VCaP (cell line): ENCODE data around the gene PEX26.

ENCODE experiments used
- H3K27ac ChIP-seq: fragments of 450-650 bp; 2 replicates; pipeline ENCODE4 v1.5.1; 2017
- TF ChIP-seq, protein P1 (sequence below): fragments of 450-650 bp; conservative IDR thresholded peaks from 2 replicates; pipeline ENCODE4 v1.5.1; 2017; ENCODE audit warnings: mild to moderate bottlenecking, moderate library complexity

Gene PEX26

DNA sequence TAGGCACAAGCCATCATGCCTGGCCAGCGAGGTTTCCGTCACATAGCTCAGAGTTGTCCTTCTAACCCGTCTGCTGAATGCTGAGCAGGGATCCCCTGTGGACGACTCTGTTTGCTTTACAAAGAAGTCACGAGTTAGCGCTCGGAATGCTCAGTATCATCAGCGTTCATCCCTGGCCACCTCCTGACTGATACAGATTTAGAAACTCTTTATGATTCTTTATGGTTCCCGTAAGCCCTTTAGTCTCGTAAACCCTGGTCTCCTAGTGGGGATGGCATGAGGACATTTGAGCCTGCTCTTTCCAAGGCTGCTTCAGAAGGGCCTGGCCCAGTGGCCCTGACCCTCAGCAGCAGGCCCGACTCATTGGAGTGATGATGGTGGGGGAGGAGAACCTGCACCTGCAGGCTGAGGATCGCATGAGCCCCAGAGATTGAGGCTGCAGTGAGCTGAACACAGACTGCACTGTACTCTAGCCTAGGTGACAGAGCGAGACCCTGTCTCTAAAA lies 9.6 kb downstream of the PEX26 start:
- H3K27ac ChIP-seq: no peak overlapping the region
- TF ChIP-seq, protein P1, sequence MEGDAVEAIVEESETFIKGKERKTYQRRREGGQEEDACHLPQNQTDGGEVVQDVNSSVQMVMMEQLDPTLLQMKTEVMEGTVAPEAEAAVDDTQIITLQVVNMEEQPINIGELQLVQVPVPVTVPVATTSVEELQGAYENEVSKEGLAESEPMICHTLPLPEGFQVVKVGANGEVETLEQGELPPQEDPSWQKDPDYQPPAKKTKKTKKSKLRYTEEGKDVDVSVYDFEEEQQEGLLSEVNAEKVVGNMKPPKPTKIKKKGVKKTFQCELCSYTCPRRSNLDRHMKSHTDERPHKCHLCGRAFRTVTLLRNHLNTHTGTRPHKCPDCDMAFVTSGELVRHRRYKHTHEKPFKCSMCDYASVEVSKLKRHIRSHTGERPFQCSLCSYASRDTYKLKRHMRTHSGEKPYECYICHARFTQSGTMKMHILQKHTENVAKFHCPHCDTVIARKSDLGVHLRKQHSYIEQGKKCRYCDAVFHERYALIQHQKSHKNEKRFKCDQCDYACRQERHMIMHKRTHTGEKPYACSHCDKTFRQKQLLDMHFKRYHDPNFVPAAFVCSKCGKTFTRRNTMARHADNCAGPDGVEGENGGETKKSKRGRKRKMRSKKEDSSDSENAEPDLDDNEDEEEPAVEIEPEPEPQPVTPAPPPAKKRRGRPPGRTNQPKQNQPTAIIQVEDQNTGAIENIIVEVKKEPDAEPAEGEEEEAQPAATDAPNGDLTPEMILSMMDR: no peak

DNA sequence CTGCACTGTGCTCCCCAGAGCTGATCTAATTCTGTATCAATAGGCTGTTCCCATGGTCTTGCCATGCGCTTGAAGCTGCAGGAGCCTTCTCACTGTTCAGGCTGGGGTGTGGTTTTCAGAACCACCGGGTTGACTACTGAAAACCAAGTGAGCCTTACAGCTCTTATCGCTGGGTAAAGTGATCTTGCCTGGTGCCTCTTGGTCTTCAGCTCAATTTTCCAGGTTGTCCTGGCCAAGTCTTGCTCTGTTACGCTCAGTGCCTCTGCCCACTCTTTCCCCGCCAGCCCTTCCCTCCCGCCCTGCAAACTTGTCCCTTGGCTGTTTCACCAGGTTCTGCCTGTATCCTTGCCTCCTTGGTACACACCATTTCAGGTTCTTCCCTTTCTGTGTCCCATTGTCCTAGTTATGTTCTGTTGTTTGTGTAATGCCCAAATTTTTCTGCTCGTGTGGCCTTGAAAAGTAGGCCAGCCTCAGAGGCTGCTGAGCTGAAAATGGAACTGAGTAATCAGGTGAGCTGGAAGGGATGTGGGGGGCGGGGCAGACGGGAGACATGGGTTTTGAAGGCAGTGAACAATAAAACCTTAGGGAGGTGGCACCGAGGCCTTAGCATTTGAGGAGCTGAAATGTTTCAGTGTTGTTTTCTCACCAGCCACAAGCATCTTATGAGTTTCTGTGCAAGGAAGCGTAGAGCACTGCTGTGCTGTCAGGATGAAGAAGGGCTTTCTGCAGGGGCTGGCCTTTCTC lies 11.2 kb downstream of the PEX26 start:
- TF ChIP-seq, protein P1: no peak
- H3K27ac ChIP-seq: no peak overlapping the region

DNA sequence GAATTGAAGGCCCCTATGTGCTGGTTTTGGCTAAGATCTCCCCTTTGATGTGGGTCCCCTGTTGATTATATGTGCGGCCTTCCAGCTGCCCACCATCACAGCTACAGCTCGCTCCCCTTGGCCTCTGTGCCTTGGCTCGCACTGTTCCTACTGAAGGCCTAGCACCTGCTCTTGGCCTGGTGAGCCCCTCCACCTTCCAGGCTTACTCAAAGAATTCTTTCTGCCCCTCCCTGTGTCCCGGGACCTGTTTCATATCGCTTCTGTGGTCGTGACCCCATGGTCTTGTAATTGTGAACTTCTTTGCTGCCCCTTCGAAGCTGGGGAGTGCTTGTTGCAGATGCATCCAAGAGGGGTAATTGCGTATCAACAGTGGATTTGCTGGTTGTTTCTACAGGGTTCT lies 12.5 kb downstream of the PEX26 start:
- TF ChIP-seq, protein P1: no peak
- no peak overlapping the region for H3K27ac ChIP-seq

DNA sequence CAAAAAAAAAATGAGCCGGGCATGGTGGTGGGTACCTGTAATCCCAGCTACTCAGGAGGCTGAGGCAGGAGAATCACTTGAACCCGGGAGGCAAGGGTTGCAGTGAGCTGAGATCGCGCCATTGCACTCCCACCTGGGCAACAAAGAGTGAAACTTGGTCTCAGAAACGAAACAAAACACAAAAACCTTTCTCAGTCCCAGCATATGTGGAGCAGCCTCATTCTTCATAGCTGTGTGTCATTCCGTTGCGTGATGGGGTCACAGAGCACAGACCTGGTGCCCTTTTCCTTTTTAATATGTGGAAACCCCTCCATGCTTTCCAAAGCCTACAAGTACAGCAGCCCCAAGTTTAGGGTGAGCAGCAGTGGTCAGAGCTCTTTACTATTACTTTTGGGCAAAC lies 13.7 kb downstream of the PEX26 start:
- H3K27ac ChIP-seq: no peak overlapping the region
- TF ChIP-seq, protein P1: no peak

DNA sequence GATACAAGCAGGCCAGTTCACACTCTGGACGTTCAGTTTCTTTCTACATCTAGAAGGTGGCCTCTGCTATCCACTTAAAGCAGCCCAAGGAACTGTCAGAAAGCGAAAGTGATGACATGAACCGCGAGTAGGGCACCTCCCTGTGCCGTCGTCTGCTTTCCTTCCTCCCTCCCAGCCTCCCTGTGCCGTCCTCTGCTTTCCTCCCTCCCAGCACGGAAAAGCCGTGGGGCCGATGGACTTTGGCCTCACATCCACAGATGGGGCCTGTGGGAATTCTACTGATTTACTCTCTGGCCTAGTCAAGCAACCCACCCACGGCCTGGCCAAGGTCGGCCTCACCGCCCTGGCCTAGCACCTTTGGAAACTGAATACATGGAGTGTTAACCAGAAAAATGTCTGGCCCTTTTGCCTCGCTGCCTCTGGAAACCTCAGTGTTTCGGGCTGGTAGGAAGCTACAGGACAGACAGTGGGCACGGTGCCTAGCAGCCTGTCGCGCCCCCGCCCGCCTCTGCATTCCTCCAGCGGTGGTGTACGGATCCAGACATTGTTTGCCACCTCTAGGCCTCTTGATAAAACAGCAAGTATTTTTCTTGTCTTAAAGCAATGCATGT lies 14.2 kb downstream of the PEX26 start:
- H3K27ac ChIP-seq: no peak overlapping the region
- TF ChIP-seq, protein P1: no peak

DNA sequence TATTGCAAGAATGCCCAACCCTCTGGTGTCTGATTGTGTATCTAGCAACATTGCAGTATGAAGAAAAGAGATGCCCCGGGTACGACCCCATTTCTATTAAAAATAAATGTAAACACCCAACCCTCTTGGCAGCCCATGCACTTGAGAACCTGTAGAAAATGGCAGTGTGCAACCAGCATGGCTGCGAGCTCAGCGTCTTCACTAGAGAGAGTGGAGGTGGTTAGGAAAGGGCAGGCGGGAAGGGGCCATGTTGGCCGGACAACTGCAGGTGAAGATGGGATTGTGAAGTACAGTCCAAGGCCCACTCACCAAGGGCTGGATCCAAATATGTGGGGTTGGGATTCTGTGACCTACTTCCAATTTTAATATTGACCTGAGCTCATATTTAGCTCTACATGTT lies 15.9 kb downstream of the PEX26 start:
- H3K27ac ChIP-seq: no peak overlapping the region
- TF ChIP-seq, protein P1: no peak

DNA sequence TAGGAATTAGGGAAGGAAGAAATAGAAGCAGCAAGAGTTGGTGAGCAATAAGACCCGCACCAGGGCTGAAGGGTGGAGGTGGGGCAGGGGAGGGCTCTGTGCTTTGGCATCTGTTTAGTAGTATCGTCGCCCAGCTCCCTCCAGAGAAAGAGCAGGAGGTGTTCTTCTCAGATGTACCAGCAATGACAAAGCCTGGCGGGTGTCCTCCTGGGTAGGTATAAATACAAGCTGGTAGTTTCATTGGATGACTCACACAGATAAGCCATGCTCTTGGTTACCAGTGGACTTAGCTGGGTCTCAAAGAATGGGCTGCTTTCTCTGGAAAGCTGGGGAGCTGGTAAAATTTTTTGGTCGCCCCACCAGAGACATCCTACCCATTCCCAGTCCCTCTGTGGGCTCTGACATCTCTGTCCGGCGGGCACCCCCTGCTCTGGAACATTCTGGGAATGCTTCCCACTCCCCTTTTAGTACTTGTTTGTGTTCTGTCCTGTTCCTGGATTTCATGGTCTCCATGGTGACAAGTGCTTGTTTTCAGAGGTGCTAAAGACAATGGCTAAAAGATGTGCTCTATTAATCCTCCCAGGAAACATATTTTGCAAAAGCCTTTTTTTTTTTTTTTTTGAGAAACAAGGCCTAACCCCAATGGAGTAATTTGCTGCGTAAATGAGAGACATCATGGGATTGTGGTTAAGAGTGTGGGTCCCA lies 17.5 kb downstream of the PEX26 start:
- H3K27ac ChIP-seq: no peak overlapping the region
- TF ChIP-seq, protein P1: no peak
